Measurements from ENCODE around the gene MAPK7. TPM values are rescaled to one million over a fixed set of nuclear protein-coding genes. Genes with fewer than 3 reads are reported as not detected.

MAPK7 gene
- total RNA-seq, 1 donor from 2014 or later = 30.8 TPM

DNA sequence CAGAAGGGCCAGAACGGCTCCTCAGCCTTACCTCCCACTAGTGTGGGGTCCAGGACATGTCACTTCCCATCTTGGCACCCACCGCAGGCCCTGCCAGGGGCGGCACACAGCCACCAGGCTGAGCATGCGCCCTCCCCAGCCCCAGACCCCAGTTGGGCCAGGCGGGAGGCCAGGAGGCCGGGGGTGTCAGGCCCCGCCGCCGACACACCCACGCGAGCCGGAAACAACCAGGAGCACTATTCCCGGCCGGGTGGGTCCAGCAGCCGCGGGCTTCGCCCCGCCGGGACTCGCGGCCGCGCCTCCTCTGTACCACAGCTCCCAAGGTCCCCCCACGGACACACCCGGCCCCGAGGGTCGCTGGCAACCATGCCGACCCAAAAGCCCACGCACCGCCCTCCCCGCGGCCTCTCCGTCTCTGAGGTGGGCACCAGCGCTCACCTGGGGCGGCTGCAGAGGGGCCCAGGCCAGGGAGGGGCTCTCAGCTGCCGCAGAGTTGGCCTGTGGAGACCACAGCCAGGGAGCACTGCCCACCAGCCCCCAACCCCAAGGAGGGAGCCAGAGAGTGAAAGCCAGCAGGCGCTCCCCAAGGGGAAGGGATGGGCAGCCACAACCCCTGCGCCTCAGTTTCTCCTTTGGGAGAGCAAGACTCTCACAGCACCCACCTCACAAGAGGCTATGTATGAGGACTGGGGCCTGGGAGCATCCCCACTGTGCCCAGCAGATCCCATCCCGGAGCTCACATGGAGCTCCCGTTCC, 33.8 kb upstream of the MAPK7 start:
- H3K27me3 ChIP-seq (ENCODE audit: control insufficient read depth, insufficient read depth, low read length) = no peaks in the 10 kb centered on the region
- no peak overlapping the region for H3K4me3 ChIP-seq (ENCODE audit: low read depth, low read length)
- TF ChIP-seq, protein P1, sequence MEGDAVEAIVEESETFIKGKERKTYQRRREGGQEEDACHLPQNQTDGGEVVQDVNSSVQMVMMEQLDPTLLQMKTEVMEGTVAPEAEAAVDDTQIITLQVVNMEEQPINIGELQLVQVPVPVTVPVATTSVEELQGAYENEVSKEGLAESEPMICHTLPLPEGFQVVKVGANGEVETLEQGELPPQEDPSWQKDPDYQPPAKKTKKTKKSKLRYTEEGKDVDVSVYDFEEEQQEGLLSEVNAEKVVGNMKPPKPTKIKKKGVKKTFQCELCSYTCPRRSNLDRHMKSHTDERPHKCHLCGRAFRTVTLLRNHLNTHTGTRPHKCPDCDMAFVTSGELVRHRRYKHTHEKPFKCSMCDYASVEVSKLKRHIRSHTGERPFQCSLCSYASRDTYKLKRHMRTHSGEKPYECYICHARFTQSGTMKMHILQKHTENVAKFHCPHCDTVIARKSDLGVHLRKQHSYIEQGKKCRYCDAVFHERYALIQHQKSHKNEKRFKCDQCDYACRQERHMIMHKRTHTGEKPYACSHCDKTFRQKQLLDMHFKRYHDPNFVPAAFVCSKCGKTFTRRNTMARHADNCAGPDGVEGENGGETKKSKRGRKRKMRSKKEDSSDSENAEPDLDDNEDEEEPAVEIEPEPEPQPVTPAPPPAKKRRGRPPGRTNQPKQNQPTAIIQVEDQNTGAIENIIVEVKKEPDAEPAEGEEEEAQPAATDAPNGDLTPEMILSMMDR (IDR thresholded peaks at IDR 0.05; ENCODE audit: insufficient read depth, low read length, poor library complexity, severe bottlenecking) = no peak
- DNase-seq (ENCODE audit: low read depth) = no peak
- no peaks in the 10 kb centered on the region for H3K36me3 ChIP-seq (ENCODE audit: control insufficient read depth, insufficient read depth, low read length)

DNA sequence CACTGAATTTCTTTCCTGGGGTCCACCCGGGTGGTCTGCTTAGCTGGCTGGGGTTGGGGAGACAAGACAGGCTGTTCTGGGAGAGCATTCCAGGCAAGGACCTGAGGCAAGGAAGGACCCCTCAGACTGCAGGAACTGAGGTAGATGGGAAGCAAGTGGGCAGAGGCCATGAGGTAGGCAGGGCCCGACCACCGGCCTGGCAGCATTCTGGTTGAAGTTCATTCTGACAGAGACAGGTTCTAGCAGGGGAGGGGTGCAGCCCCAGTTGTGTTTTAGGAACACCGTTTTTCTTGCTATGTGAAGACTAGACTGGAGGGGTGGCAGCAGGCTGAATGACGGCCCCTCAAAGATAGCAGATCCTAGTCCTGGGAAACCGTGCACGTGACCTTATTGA, 33.2 kb upstream of the MAPK7 start:
- no peak for DNase-seq (ENCODE audit: low read depth)
- TF ChIP-seq, protein P1 (IDR thresholded peaks at IDR 0.05; ENCODE audit: insufficient read depth, low read length, poor library complexity, severe bottlenecking) = no peak
- no peaks in the 10 kb centered on the region for H3K36me3 ChIP-seq (ENCODE audit: control insufficient read depth, insufficient read depth, low read length)

DNA sequence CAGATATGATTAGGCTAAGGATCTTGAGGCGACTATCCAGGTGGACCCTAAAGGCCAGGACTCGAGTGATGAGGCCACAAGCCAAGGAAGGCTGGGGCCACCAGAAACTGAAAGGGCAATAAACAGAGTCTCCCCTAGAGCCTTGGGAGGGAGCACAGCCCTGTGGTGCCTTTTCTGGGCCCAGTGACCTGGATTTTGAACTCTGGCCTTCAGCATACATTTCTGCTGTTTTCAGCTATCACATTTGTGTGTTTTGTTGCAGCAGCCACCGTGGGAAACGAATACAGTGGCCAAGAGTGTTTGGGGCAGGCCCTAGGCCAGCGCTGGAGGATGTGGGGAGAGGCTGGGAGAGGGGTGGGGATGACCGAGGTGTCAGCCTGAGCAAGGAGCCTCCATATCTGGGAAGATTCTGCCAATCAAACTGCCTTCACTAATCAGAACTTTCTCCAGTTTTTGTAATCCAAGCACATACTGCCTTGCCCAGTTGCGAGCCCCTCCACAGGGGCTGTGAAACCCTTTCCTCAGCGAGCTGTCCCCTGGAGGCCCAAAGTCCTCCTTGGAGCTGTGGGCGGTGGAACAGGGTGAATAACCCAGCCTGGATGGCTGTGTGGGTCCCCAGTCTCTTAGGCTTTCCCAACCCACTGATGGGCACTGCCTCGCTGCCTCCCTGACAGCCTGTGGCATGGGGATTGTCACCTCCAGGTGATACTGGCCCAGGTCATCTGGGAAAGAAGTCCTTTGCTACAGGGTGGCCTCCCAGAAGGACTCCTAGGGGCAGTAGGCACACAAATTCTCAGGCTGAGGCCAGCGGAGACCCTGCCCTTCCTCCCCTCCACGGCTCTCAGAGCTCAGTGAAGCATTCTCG, 32.6 kb upstream of the MAPK7 start:
- H3K4me3 ChIP-seq (ENCODE audit: low read depth, low read length) = no peak overlapping the region
- no peaks in the 10 kb centered on the region for H3K36me3 ChIP-seq (ENCODE audit: control insufficient read depth, insufficient read depth, low read length)
- DNase-seq (ENCODE audit: low read depth) = no peak
- H3K27me3 ChIP-seq (ENCODE audit: control insufficient read depth, insufficient read depth, low read length) = no peaks in the 10 kb centered on the region
- TF ChIP-seq, protein P1 (IDR thresholded peaks at IDR 0.05; ENCODE audit: insufficient read depth, low read length, poor library complexity, severe bottlenecking) = no peak

More for the DNA sequence above, 33.2 kb upstream of the MAPK7 start:
- H3K4me3 ChIP-seq (ENCODE audit: low read depth, low read length) = no peak overlapping the region
- H3K27me3 ChIP-seq (ENCODE audit: control insufficient read depth, insufficient read depth, low read length) = no peaks in the 10 kb centered on the region

DNA sequence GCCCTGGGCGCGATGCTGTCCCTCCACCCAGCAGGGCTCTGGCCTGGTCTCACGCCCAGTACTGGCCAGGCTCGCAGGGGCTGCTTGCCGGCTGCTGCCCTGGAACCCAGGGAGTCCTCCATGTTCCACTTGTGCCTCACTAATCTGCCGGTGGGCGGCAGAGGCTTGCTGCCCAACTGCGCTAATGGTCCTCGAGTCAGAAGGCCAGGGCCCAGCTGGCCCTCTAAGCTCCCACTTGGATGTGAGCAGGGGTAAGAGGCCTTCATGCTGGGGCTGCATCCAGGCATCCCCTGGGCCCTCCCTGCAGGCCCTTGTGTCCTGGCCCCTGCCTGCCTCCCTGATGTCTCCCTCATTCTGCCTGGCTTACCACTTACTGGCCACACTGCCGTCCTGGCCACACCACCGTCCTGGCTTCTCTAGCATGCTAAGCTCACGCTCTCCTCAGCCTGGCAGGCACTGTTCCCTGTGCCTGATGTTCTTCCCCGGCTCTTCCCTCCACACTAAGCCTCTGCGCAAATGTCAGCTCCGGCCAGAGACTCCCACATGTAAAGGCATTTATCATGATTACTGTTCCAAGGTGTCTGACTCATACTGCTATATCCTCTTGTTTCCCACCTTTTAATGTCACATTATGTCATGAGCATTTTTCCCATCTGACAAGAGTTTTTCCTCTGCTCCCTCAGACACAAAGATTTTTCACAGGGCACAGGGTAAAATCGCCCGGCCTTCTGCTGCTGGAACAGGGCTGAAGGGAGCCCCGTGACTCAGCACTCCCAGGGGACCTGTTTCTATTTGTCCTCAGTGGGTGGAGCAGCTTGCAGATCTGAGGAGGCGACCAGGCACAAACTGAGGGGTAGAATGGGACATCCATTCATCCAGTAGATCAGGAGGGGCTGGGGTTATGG, 31.7 kb upstream of the MAPK7 start:
- TF ChIP-seq, protein P1 (IDR thresholded peaks at IDR 0.05; ENCODE audit: insufficient read depth, low read length, poor library complexity, severe bottlenecking) = no peak
- DNase-seq (ENCODE audit: low read depth) = peak; percentile 54
- no peaks in the 10 kb centered on the region for H3K27me3 ChIP-seq (ENCODE audit: control insufficient read depth, insufficient read depth, low read length)
- no peak overlapping the region for H3K4me3 ChIP-seq (ENCODE audit: low read depth, low read length)
- no peaks in the 10 kb centered on the region for H3K36me3 ChIP-seq (ENCODE audit: control insufficient read depth, insufficient read depth, low read length)

DNA sequence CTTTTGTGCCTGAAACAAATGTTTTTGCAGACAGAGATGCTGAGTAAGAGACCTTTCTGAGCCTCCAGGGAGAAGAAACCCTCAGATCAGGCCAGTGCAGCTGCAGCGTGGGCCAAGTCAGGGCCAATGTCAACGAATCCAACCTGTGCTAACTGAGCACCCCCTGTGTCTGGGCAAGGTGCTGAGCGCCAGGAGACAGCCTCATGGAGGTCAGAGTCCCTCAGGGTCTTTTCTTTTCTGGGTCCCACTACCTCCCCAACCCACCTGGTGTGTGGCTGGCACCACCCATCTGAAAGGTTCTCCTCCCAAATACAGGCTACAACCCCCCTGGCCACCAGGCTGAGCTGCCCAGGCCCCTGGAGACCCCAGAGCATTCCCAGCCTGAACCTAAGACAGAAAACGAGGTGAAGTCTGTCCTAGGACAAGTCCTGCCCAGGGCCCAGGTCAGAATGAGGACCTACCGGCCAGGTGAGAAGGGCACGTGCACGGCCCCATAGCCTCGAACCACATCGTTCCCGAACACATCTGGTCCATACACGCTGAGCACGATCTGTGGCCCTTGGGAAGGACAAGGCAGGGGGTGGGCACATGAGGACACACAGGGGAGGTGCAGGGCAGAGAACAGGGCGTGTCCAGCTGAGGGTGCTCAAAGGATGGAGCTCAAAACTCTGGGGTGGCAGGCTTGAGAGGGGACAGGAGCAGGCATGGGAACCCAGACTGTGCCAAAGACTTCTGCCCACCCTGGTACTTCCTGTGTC, 30.8 kb upstream of the MAPK7 start:
- TF ChIP-seq, protein P1 (IDR thresholded peaks at IDR 0.05; ENCODE audit: insufficient read depth, low read length, poor library complexity, severe bottlenecking) = no peak
- no peak for DNase-seq (ENCODE audit: low read depth)
- H3K27me3 ChIP-seq (ENCODE audit: control insufficient read depth, insufficient read depth, low read length) = no peaks in the 10 kb centered on the region
- no peak overlapping the region for H3K4me3 ChIP-seq (ENCODE audit: low read depth, low read length)
- H3K36me3 ChIP-seq (ENCODE audit: control insufficient read depth, insufficient read depth, low read length) = no peaks in the 10 kb centered on the region
